Ishikawa (cell line): ENCODE results near the gene METTL1.

ENCODE experiments used
- CEBPB ChIP-seq: IDR thresholded peaks from 2 replicates; pipeline ENCODE4 v1.6.1; 2012
- CREB1 ChIP-seq: IDR thresholded peaks from 2 replicates; pipeline ENCODE4 v1.6.1; 2012; ENCODE audit warnings: low read depth
- EGR1 ChIP-seq: IDR thresholded peaks from 2 replicates; pipeline ENCODE4 v1.6.1; 2012
- EP300 ChIP-seq: IDR thresholded peaks from 2 replicates; pipeline ENCODE4 v1.6.1; 2012; ENCODE audit warnings: borderline replicate concordance
- FOXM1 ChIP-seq: IDR thresholded peaks from 2 replicates; pipeline ENCODE4 v1.6.1; 2012; ENCODE audit warnings: low read depth, borderline replicate concordance
- MAX ChIP-seq: IDR thresholded peaks from 2 replicates; pipeline ENCODE4 v1.6.1; 2012
- NFIC ChIP-seq: IDR thresholded peaks from 2 replicates; pipeline ENCODE4 v1.6.1; 2012
- RAD21 ChIP-seq: IDR thresholded peaks from 2 replicates; pipeline ENCODE4 v1.6.1; 2012; ENCODE audit warnings: low read depth
- REST ChIP-seq: IDR thresholded peaks from 2 replicates; pipeline ENCODE4 v1.6.1; 2012; ENCODE audit warnings: low read depth, mild to moderate bottlenecking
- TAF1 ChIP-seq: IDR thresholded peaks from 2 replicates; pipeline ENCODE4 v1.6.1; 2012; ENCODE audit warnings: low read depth, mild to moderate bottlenecking
- TCF12 ChIP-seq: IDR thresholded peaks from 2 replicates; pipeline ENCODE4 v1.6.1; 2012; ENCODE audit warnings: low read depth
- USF1 ChIP-seq: IDR thresholded peaks from 2 replicates; pipeline ENCODE4 v1.6.1; 2012
- YY1 ChIP-seq: IDR thresholded peaks from 2 replicates; pipeline ENCODE4 v1.6.1; 2012; ENCODE audit warnings: low read depth
- ZBTB7A ChIP-seq: IDR thresholded peaks from 2 replicates; pipeline ENCODE4 v1.6.1; 2012; ENCODE audit warnings: low read depth

- TF ChIP-seq USF1 (no peak), ZBTB7A (no peak), EP300 (no peak), EGR1 (no peak), MAX (no peak), YY1 (peak; percentile 59), FOXM1 (no peak), TAF1 (no peak), RAD21 (no peak), CREB1 (no peak), REST (no peak), CEBPB (no peak), NFIC (no peak), TCF12 (no peak)
Observed at GRCh38 chr12:57738661-57739237, 33.2 kb downstream of the METTL1 start, which contains the start of gene AGAP2.
